ENCODE measurements around the gene CHRNB1. TPM values are rescaled to one million over a fixed set of nuclear protein-coding genes. Genes with fewer than 3 reads are reported as not detected.

Gene CHRNB1
- total RNA-seq, 2 donors from 2014 or later: 6.9 to 10.4 TPM

GRCh38 chr17:7426203-7426863, 18.5 kb upstream of the CHRNB1 start:
- Histone ChIP-seq H3K27ac (no peak overlapping the region), H3K36me3 (no peaks in the 10 kb centered on the region), H3K27me3 (replicated peaks; ENCODE audit: insufficient read depth) (no peaks in the 10 kb centered on the region), H3K4me1 (replicated peaks) (no peaks in the 10 kb centered on the region), H3K4me3 (no peak overlapping the region), H3K9me3 (no peaks in the 10 kb centered on the region)
- DNase-seq (ENCODE audit: low spot score): no peak
- intact Hi-C loops (cut with DNase I): no loop called here
- 83% methylated on average over 31 of the region's 33 CpGs for WGBS
- TF ChIP-seq POLR2AphosphoS5 (IDR thresholded peaks at IDR 0.05): no peak
- no peak for TF ChIP-seq POLR2A (IDR thresholded peaks at IDR 0.05)
- TF ChIP-seq CTCF (IDR thresholded peaks at IDR 0.05): no peak

- no peaks in the 10 kb centered on the region for H3K9me3 ChIP-seq
- WGBS: 87% methylated on average over 29 of the region's 29 CpGs
- H3K27me3 ChIP-seq (replicated peaks; ENCODE audit: insufficient read depth): no peaks in the 10 kb centered on the region
- H3K36me3 ChIP-seq: no peaks in the 10 kb centered on the region
- no peaks in the 10 kb centered on the region for H3K4me1 ChIP-seq (replicated peaks)
- TF ChIP-seq POLR2A (IDR thresholded peaks at IDR 0.05): no peak
- no peak for TF ChIP-seq POLR2AphosphoS5 (IDR thresholded peaks at IDR 0.05)
- no peak for TF ChIP-seq CTCF (IDR thresholded peaks at IDR 0.05)
- intact Hi-C loops (cut with DNase I): no loop called here
- no peak overlapping the region for H3K4me3 ChIP-seq
- H3K27ac ChIP-seq: no peak overlapping the region
- no peak for DNase-seq (ENCODE audit: low spot score)
These were observed 17.9 kb upstream of the CHRNB1 start for GRCh38 chr17:7426896-7427489.

GRCh38 chr17:7427549-7427948, 17.3 kb upstream of the CHRNB1 start:
- intact Hi-C loops (cut with DNase I): no loop called here
- H3K4me3 ChIP-seq: no peak overlapping the region
- H3K9me3 ChIP-seq: no peaks in the 10 kb centered on the region
- no peak for DNase-seq (ENCODE audit: low spot score)
- no peak overlapping the region for H3K27ac ChIP-seq
- no peaks in the 10 kb centered on the region for H3K36me3 ChIP-seq
- H3K27me3 ChIP-seq (replicated peaks; ENCODE audit: insufficient read depth): no peaks in the 10 kb centered on the region
- no peaks in the 10 kb centered on the region for H3K4me1 ChIP-seq (replicated peaks)
- TF ChIP-seq POLR2A (IDR thresholded peaks at IDR 0.05) (no peak), POLR2AphosphoS5 (IDR thresholded peaks at IDR 0.05) (no peak), CTCF (IDR thresholded peaks at IDR 0.05) (no peak)
- 93% methylated on average over 7 of the region's 7 CpGs for WGBS

DNA sequence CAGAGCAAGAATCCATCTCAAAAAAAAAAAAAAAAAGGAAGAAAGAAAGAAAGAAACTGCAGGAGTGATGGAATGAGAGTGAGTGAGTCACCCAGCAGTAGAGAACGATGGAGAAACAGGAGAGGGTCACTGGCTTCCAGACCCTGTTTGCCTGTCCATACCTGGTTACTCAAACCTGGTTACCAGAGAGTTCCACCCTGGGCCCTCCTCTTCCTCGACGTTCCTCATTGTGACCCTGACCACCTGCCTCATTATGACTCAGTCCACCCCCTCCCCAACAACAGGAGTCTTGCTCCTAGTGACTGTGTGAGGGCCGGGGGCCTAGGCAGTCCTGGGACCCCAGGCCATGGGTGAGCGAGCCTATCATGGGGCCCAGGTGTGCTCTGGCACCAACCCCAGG, 16.3 kb upstream of the CHRNB1 start, which contains the start of gene SPEM3:
TSS of gene SPEM3 (plus strand) at position 301 of the 400 bp plus-strand sequence. CDS start at position 347, 46 bp downstream.
- intact Hi-C loops (cut with DNase I): no loop called here
- DNase-seq (ENCODE audit: low spot score): no peak

More for the DNA sequence above, 16.3 kb upstream of the CHRNB1 start, which contains the start of gene SPEM3:
- no peak within 1 kb of the TSS for H3K4me3 ChIP-seq
- no peak within 1 kb of the TSS for H3K27ac ChIP-seq
- 63% methylated on average over 5 of the region's 5 CpGs for WGBS
- H3K4me1 ChIP-seq (replicated peaks): no peaks in the 10 kb centered on the region
- no peaks in the 10 kb centered on the region for H3K36me3 ChIP-seq
- H3K9me3 ChIP-seq: no peaks in the 10 kb centered on the region
- H3K27me3 ChIP-seq (replicated peaks; ENCODE audit: insufficient read depth): no peaks in the 10 kb centered on the region
- TF ChIP-seq CTCF (IDR thresholded peaks at IDR 0.05): no peak
- no peak for TF ChIP-seq POLR2AphosphoS5 (IDR thresholded peaks at IDR 0.05)
- no peak for TF ChIP-seq POLR2A (IDR thresholded peaks at IDR 0.05)
